ENCODE results near the gene ZNF524. TPM values are rescaled to one million over a fixed set of nuclear protein-coding genes. Genes with fewer than 3 reads are reported as not detected.
A peak's percentile ranks its signal among the peaks of the same experiment; 100 is the strongest.

ZNF524 gene
- total and polyA plus RNA-seq, 4 donors, result 12.6 to 62.5 (median 28.2) TPM

GRCh38 chr19:55643887-55644176 is 43.7 kb downstream of the ZNF524 start:
- WGBS, 2 donors, result 1% methylated on average over 15 of the region's 15 CpGs
- Histone ChIP-seq H3K36me3 (ENCODE audit: control insufficient read depth in 4 of 4, insufficient read depth in 4 of 4, low read length in 4 of 4) (peaks cover 0 to 12% (median 3%) of the 10 kb centered on the region in 4 donors), H3K27me3 (ENCODE audit: control insufficient read depth in 3 of 3, insufficient read depth in 3 of 3, low read length in 2 of 3) (no peaks in the 10 kb centered on the region), H3K4me1 (ENCODE audit: control insufficient read depth in 5 of 5, insufficient read depth in 5 of 5, low read length in 5 of 5) (peaks cover 6 to 41% (median 20%) of the 10 kb centered on the region in 5 donors), H3K9ac (ENCODE audit: insufficient read depth in 1 of 2, low read length in 2 of 2) (peak overlapping the region in 1 of 2 donors; percentile 32), H3K4me3 (peak overlapping the region; percentile 72), H3K9me3 (ENCODE audit: control insufficient read depth in 4 of 4, insufficient read depth in 3 of 4, low read length in 3 of 4) (no peaks in the 10 kb centered on the region), H3K27ac (ENCODE audit: low read depth in 1 of 2, low read length in 1 of 2) (peak overlapping the region; percentile 42 to 82)
- no peak for TF ChIP-seq CTCF (IDR thresholded peaks at IDR 0.05; ENCODE audit: control extremely low read depth, extremely low read depth)
- DNase-seq (no peak), ATAC-seq (ENCODE audit: insufficient read depth, low FRiP score) (no peak)

- peaks cover 6 to 45% (median 25%) of the 10 kb centered on the region in 5 donors for H3K4me1 ChIP-seq (ENCODE audit: control insufficient read depth in 5 of 5, insufficient read depth in 5 of 5, low read length in 5 of 5)
Observed at GRCh38 chr19:55644191-55644833, 44.2 kb downstream of the ZNF524 start.

GRCh38 chr19:55644842-55645511 is 44.9 kb downstream of the ZNF524 start:
- Histone ChIP-seq H3K9ac (ENCODE audit: insufficient read depth in 1 of 2, low read length in 2 of 2) (no peak overlapping the region), H3K4me1 (ENCODE audit: control insufficient read depth in 5 of 5, insufficient read depth in 5 of 5, low read length in 5 of 5) (peaks cover 6 to 44% (median 25%) of the 10 kb centered on the region in 5 donors), H3K27ac (ENCODE audit: low read depth in 1 of 2, low read length in 1 of 2) (no peak overlapping the region), H3K4me3 (no peak overlapping the region), H3K36me3 (ENCODE audit: control insufficient read depth in 4 of 4, insufficient read depth in 4 of 4, low read length in 4 of 4) (peaks cover 0 to 12% (median 3%) of the 10 kb centered on the region in 4 donors), H3K27me3 (ENCODE audit: control insufficient read depth in 3 of 3, insufficient read depth in 3 of 3, low read length in 2 of 3) (no peaks in the 10 kb centered on the region), H3K9me3 (ENCODE audit: control insufficient read depth in 4 of 4, insufficient read depth in 3 of 4, low read length in 3 of 4) (no peaks in the 10 kb centered on the region)
- DNase-seq, result no peak
- no peak for ATAC-seq (ENCODE audit: insufficient read depth, low FRiP score)
- WGBS, 2 donors, result 91 to 94% methylated on average over 28 of the region's 28 CpGs
- no peak for TF ChIP-seq CTCF (IDR thresholded peaks at IDR 0.05; ENCODE audit: control extremely low read depth, extremely low read depth)

More at GRCh38 chr19:55644191-55644833, 44.2 kb downstream of the ZNF524 start:
- Histone ChIP-seq H3K9me3 (ENCODE audit: control insufficient read depth in 4 of 4, insufficient read depth in 3 of 4, low read length in 3 of 4) (no peaks in the 10 kb centered on the region), H3K27me3 (ENCODE audit: control insufficient read depth in 3 of 3, insufficient read depth in 3 of 3, low read length in 2 of 3) (no peaks in the 10 kb centered on the region), H3K9ac (ENCODE audit: insufficient read depth in 1 of 2, low read length in 2 of 2) (no peak overlapping the region), H3K27ac (ENCODE audit: low read depth in 1 of 2, low read length in 1 of 2) (peak overlapping the region; percentile 42 to 82), H3K4me3 (peak overlapping the region; percentile 72), H3K36me3 (ENCODE audit: control insufficient read depth in 4 of 4, insufficient read depth in 4 of 4, low read length in 4 of 4) (peaks cover 0 to 12% (median 3%) of the 10 kb centered on the region in 4 donors)
- ATAC-seq (ENCODE audit: insufficient read depth, low FRiP score) (no peak), DNase-seq (no peak)
- TF ChIP-seq CTCF (IDR thresholded peaks at IDR 0.05; ENCODE audit: control extremely low read depth, extremely low read depth), result no peak
- 50 to 65% methylated on average over 12 of the region's 12 CpGs for WGBS, 2 donors

All from lung (tissue), 12 donors.